Measurements from ENCODE around the gene PPFIBP1.

- no peak for TF ChIP-seq CTCF (IDR thresholded peaks at IDR 0.05)
- no peak for TF ChIP-seq POLR2AphosphoS5 (IDR thresholded peaks at IDR 0.05)
- no peak for TF ChIP-seq POLR2A (IDR thresholded peaks at IDR 0.05)
- TF ChIP-seq EP300 (IDR thresholded peaks at IDR 0.05), result no peak
Observed at GRCh38 chr12:27552886-27553560, 29.0 kb downstream of the PPFIBP1 start.

Measured in stomach (tissue), 4 donors.